ENCODE results near the gene ANKFY1.
"Not testable (repeated sequence)": the region's sequence is repeated elsewhere in the genome, so short reads cannot be mapped to it uniquely, and the experiment has no call there.

Gene ANKFY1

DNA sequence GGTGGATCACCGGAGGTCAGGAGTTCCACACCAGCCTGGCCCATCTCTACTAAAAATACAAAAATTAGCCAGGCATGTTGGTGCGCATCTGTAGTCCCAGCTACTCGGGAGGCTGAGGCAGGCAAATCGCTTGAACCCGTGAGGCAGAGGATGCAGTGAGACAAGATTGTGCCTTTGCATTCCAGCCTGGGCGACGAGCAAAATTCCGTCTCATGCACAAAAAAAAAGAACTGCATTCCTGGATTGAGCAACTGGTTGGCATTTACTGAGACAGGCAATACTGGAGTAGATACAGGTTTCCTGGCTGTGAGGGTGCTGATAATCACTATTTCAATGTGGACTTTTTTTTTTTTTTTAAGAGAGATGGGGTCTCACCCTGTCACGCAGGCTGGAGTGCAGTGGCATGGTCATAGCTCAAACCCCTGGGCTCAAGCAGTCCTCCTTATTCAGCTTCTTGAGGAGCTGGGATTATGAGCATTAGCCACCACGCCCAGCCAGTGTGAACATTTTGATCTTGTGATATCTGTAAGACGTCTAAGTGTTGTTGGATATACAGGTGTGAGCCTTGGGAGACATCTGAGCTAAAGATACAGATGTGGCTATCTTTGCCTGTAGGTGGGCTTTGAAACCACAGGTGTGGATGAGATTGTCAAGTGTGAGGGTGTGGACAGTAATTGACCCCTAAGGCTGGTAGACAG is 115.0 kb downstream of the ANKFY1 start:
- DNase-seq, result no peak

DNA sequence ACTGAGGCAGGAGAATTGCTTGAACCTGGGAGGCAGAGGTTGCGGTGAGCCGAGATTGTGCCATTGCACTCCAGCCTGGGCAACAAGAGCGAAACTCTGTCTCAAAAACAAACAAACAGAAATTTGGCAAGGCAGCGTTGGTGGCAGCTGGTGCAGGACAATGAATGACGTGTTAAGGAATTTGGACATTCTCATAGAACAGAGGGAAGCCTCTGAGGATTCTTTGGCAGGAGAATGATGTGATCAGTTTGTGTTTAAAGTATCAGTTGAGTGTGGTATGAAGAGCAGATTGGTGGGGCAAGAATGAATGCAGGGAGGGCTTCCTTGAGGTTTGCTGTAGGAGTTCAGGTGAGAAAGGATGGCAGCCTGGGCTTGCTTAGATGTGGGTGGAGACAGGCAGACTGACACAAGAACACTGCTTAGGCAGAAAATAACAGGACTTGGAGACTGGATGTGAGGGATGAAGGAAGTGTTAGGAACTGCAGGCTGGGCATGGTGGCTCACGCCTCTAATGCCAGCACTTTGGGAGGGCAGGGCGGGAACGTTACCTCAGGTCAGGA is 115.9 kb downstream of the ANKFY1 start:
- DNase-seq, result no peak

DNA sequence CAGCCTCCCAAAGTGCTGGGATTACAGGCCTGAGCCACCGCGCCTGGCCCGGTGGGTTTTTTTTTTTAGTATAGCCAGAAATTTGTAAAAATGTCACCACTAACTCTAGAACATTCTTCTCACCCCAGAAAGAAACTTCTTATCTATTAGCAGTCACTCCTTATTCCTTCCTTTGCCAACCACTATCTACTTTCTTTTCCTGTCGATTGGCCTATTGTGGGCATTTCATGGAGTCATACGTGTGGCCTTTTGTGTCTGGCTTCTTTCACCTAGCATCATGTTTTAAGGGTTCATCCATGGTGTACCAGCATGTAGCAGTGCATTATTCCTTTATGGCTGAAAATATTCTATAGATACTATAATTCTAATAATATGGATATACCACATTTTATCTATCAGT is 117.1 kb downstream of the ANKFY1 start:
- no peak for DNase-seq

DNA sequence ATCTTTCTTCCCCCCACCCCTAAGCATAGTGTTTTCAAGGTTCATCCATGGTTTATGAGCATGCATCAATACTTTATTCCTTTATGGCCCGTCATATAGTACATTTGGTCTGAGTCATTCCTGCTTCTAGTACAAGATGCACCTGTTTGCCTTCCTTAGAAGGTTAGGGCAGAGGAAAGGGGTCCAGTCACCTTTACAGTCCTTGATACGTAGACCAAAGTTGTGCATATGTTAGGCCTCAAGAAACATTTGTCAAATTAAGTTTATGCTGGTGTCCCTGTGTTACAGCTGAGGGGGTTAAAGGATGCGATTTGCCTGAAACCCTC is 119.4 kb downstream of the ANKFY1 start:
- DNase-seq, result no peak

DNA sequence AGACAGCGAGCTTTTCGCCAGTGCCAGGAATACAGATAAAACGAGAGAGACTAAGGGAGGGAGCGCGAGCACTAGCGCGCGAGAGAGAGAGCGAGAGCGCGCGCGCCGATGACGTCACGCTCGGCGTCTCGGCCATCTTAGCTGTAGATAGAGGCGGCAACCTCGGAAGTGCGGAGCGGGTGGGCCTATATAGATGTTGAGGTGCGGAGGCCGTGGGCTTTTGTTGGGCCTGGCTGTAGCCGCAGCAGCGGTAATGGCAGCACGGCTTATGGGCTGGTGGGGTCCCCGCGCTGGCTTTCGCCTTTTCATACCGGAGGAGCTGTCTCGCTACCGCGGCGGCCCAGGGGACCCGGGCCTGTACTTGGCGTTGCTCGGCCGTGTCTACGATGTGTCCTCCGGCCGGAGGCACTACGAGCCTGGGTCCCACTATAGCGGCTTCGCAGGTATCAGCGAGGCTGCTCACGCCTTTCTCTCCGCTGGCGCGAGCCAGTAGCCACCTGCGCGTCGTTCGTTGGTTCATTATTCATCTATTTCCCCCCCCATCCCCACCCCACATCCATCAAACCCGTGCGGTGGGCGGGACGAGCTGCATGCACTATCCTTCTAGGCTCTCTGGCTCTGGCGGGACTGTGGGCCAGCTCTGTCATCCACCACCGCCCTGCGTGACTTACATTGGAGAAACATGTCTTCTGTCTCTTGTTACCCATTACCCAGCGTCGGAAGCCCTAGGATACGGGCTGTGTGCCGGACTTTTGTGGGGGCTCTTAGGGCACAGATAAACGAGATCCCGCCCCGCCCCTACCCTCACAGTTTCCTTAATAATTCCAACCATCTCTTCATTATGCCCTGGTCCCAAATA is 120.0 kb downstream of the ANKFY1 start:
- peak; percentile 67 to 89 for DNase-seq

- no peak for DNase-seq
Measured at GRCh38 chr17:4142107-4142900, 121.5 kb downstream of the ANKFY1 start.

DNA sequence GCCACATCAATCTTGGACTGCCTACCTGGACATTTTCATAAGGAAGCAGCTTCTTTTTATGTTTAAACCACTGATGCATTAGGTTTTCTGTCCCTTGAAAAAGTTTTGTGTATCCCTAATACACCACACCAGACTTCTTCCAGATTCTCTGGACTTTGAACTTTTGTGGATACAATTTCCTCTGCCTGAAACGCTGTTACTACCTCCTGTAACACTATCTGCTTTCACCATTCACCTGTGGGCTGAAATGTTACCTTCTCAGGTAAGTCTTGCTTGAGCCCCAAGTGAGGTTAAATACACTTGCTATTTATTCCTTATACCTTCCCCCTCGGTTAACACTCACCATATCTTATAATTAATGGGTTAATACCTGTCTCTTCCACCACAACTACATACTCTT is 123.7 kb downstream of the ANKFY1 start:
- no peak for DNase-seq

DNA sequence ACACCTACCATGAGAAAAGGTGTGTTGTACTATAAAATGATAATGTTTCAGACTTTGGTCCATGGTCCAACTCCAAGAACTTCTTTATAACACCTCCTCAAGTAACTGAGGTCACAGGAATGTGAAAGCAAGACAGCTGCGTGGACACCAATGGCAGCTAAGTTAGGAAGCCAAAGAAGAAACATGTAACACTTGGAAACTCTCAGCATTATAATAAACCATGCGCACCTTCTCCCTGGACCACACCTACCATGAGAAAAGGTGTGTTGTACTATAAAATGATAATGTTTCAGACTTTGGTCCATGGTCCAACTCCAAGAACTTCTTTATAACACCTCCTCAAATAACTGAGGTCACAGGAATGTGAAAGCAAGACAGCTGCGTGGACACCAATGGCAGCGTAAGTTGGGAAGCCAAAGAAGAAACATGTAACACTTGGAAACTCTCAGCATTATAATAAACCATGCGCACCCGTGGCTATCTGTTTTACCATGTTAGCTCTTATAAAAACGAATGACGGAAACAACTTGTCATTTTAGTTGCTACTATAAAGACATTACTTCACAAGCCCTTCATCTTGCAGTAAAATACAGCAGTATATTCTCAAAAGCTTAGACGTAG is 124.8 kb downstream of the ANKFY1 start:
- DNase-seq, result not testable (repeated sequence)

GRCh38 chr17:4136373-4136772 is 127.4 kb downstream of the ANKFY1 start:
- no peak for DNase-seq

GRCh38 chr17:4135489-4135888 is 128.3 kb downstream of the ANKFY1 start:
- DNase-seq, result no peak

DNA sequence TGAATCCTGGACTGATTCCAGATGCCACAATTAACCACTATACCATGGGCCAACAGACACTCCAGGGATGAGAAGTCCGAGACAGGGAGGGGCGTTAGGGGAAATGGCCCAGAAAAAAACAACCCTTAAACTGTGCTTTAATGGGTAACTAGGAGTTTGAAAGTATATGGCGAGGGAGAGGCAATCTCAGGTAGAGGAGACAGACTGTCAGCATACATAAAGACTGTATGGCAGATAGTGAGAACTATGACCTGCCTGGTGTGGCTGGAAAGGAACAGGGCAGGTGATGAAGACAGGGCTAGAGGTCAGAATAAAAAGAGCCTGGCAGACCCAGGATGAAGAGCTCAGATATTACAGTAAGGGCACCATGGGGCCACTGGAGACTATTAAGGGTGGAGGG is 129.1 kb downstream of the ANKFY1 start:
- no peak for DNase-seq

DNA sequence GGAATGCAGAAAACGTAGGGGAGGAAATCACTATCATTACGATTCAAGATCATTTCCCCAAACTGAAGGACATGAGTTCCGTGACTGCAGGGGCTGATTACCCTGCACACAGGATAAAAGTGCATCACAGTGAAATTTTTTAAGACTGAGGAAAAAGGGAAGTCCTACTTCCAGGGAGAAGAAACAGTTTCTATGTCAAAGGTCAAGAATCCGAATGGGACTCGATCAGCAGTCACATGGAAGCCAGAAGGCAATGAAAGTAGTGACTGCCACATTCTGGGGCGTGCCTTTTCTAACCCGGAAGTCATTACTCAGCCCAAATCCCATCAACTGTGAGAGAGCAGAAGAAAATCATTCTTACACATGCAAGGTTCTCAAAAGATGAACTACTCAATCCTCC is 133.1 kb downstream of the ANKFY1 start:
- DNase-seq, result no peak

DNA sequence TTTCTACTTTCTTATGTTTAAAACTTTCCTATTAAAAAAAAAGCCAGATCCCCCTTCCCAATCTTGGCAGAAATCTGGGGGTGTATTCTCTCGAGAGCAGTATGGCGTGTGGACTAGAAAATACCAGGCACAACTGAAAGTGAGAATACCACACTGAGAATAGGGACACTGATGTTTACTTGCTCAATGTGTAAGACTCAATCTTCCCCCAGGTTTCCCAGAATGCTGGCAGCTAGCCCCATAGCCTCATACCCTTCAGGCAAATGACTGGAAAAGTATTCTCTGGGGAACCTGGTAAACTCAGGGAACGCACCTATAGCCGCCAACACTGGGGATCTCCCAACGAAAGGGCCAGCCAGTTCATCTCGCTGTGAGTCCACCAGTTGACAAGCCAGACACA is 136.2 kb downstream of the ANKFY1 start:
- no peak for DNase-seq

GRCh38 chr17:4125552-4125951 is 138.2 kb downstream of the ANKFY1 start:
- DNase-seq, result no peak

DNA sequence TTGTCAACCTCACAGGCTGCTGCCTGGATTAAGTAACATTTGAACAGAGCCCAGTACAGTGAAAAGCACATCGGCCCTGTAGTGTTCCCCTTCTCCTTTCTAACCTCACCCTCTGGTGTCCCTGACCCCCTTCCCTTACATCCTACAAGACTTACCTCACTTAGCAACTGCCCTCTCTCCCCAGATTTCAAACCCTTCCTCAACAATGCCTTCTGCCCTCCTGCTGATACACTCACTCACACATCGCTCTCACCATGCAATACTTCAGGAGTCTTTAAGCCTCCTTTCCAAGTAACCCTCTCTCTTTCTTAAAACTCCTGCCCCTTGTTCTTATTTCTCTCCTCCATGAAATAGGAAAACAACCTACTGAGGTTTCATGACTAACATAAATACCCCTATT is 138.8 kb downstream of the ANKFY1 start:
- no peak for DNase-seq

GRCh38 chr17:4120332-4120731 is 143.4 kb downstream of the ANKFY1 start:
- no peak for DNase-seq

DNA sequence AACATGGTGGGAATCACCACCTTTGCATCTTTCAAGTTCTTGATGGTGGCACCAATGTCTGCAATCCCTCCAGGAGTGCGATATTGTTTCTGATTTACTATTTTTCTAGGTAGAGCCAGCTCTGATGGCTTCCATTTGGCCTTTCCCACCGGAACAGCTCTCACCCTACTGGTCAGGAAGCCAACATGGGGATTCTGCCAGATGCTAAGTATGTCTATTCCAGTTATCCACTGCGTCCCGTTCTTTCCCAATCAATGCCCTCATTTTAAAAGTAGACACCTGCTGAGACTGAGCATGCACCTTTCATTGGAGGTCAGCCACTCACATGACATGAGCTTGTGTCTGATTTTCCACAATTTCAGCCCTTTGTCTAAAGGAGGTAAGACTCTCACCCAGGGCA is 144.5 kb downstream of the ANKFY1 start:
- no peak for DNase-seq

DNA sequence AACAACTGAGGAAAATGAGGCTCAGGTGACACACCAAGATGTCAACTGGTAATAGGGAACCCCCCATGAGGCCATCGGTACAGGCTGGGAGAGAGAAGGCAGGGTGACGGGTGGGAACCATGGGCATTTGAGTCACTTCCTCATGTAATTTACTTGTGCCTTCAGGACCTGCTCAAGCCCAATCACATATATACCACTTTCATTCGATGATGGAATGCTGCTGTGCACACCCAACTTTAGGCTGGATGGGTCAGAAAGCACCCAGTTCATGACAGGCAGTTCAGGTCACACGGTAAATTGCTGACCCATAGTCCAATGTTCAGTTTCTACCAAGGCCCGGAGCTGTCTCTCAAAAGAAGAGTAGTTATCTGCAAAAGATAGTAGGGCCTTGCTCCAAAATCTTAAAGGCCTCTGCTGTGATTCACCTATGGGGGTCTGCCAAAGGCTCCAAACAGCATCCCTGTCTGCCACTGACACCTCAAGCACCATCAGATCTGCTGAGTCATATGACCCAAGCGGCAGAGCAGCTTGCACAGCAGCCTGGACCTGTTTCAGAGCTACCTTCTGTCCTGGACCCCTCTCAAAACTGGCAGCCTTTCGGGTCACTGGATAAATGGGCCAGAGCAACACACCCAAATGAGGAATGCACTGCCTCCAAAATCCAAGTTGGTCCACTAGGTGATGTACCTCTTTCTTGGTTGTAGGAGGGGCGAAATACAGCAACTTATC is 145.6 kb downstream of the ANKFY1 start:
- DNase-seq, result no peak

- DNase-seq, result no peak
Measured at GRCh38 chr17:4116516-4116915, 147.3 kb downstream of the ANKFY1 start.
